ENCODE results near the gene HSPB9.

The HSPB9 gene, protein sequence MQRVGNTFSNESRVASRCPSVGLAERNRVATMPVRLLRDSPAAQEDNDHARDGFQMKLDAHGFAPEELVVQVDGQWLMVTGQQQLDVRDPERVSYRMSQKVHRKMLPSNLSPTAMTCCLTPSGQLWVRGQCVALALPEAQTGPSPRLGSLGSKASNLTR

DNA sequence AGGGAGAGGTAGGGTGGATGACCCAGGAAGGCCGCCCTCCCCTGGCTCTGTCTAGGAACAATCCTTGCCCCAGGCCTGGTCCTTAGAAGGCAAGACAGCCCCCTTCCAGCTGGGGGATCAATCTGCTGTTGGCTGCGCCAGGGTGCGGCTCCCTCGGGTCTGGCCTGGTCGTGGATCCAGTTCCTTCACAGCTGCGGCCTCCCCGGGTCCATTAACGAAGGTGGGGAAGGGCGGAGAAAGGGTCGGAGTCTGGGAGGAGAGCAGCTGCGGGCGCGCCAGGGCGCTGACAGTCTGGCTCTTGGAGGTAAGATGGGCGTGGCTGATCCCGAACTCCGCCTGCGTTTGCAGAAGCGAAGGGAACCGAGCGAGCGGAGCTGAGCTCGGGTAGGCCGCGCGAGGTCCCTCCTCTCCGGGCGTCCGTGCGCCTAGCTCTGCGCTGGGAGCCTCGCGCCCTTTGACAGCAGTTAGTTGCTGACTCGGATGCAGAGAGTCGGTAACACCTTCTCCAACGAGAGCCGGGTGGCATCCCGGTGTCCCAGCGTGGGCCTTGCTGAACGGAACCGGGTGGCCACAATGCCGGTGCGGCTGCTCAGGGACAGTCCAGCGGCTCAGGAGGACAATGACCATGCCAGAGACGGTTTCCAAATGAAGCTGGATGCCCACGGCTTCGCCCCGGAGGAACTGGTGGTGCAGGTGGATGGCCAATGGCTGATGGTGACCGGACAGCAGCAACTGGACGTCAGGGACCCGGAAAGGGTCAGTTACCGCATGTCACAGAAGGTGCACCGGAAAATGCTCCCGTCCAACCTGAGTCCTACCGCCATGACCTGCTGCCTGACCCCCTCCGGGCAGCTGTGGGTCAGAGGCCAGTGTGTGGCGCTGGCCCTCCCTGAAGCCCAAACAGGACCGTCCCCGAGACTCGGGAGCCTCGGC is at the start of gene HSPB9:
Gene HSPB9 (plus strand): TSS at position 434 of the 933 bp plus-strand sequence. CDS start 47 bp downstream, at position 481.
- ATAC-seq: no peak

DNA sequence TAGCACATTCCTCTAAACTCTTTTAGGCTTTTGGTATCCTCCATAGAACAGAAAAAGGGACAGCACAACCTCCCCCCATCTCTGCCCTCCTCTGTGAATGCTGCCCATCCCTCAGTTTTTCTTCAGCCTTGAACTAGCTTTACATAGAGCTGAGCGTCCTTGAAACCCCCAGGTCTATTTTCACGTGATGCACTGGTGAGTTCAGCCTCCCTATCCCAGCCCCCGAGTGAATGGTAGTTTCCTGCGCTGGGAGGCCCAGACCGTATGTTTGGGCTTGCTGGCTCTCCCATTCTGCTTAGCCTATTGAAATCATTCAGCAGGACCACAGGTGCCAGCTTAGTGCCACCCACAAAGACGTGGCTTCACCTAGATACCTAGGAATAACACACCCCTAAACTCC is 46.8 kb upstream of the HSPB9 start:
- ATAC-seq: no peak

DNA sequence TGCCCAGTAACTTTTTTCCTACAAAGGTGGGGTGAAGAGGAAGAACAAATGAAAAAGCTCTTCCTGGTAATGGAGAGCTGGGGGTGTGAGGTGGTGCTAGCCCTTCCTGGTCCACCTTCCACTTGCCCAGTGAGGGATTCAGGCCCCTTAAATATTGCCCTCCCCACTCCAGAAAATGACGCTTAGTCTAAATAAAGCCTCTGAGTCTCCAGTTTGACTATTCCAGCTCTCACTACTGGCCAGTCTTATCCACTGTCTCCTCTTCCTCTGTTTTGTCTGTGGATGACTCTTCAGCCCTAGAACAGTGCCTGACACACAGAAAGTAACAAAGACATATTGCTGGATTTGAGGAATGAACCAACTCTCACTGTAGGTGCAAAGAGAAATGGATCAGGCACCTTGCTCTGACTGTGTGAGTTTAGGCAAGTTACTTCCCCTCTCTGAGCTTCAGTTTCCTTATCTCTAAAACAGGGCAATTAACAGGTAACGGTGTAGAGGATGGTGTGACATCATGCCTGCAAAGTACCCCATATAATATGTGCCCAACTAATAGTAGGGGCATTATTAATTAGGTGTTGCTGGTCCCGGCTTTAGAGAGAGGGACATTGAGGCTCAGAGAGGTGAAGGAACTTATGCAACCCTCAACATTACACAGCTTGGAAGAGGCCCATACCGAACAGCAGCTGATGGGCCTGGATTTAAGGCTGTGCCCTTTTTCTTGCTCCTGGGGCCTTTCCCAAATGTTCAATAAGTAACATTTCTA is 45.6 kb upstream of the HSPB9 start:
- ATAC-seq: no peak

DNA sequence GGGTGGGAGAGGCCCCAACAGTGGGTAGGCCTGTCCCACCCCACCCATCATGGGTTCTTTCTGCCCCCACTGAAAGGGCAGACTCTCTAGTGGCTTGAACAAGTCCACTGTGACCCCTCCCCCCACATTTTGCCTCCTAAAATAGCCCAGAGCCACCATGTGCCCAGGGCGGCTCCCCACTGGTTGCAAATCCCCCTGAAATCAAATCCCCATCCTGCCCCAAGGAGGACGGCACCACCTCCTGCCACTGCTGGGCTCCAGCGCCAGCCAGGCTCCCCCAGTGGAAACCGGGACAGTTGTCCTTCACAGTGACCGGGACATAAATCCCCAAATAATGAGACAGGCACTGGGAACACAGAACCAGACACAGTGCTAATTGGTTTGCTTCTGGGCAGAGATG is 44.8 kb upstream of the HSPB9 start:
- no peak for ATAC-seq

DNA sequence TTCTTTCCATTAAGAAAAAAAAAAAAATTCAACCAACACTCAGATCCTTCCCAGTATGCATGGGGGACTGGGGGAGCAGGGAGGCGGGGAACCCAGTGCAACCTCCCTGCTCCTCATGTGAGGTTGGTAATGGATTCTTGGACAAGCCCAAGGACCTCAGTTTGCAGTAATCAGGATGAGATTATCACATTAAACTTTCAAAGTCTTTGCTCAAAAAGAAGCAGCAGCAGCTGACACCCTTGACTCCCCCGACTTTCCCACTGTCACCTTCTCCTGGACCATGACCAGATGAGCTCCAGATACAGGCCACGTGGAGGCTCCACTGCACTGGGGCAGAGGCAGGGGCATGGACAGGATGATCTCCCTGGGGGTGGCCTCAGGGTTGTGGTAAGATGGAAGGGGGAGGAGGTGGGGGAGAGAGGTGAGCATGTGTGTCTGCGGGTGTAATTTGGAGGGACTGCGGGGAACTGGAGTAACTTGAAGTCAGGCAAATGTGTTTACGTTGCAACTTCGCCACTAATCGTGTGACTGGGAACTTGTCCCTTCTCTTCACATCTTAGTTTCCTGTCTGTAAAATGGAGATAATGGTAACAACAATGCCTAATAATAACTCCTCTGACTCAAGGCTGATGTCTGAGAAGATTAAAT is 44.1 kb upstream of the HSPB9 start:
- no peak for ATAC-seq

DNA sequence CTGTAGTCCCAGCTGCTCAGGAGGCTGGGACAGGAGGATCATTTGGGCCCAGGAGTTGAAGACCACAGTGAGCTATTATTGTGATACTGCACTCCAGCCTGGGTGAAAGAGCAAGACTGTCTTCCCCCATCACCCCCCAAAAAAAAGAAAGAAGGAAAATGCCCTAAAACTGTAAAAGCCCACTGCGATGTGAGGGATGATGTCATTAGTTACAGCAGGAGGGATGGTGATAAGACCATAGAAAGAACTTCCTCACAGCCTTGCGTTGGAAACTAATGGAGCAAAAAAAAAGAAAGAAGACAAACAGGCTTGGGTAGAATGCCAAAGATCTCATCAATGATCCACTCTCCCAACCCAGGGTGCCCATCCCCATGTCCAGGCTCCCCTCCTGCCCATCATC is 43.1 kb upstream of the HSPB9 start:
- ATAC-seq: no peak

DNA sequence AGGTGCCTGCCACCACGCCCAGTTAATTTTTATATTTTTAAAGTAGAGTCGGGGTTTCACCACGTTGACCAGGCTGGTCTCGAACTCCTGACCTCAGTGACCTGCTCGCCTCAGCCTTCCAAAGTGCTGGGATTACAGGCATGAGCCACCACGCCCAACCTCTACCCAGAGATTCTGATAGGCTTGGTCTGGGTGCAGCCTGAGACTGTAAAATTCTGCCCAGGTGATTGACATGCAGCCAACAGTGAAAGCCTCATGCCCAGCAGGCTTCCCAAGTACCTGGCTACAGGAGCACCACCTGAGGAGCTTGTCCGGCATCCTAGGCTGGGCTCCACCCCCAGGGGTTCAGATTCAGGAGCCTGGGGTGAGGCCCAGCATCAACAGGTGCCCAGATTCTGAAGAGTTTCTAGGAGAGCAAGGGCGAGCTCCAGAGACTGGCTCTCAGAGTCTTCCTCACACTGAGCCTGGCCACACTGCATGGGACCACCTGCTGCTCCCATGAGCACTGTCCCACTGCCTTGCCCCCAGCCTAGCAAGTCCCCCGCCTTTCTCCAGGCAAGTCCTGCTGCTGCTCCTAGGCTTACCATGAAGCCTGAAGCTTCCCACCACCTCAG is 41.0 kb upstream of the HSPB9 start:
- ATAC-seq: no peak

DNA sequence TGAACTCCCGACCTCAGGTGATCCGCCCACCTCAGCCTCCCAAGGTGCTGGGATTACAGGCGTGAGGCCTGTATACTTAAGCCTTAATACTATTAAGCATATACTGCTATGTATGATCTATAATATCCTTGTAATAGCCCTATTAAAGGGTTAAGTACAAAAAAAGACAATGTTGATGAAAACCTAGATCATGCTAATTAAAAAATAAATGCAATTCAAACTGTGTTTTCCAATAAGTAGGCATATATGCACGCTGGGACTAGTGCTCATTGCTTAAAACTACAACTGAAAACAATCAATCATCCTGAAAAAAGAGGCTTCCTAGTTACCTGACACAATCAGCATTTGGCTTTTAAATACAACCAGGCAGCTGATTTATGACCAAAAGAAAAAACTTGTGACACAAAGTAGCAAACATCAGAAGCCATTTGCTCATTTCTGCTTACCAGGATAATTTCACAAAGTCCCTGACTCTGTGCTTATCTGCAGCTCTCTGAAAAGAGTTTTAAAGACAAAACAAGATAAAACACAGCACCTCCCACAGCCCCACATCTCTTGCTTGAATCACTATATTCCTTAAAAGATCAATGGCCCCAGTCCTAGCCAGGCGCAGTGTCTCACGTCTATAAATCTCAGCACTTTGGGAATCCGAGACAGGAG is 35.4 kb upstream of the HSPB9 start:
- ATAC-seq: no peak

DNA sequence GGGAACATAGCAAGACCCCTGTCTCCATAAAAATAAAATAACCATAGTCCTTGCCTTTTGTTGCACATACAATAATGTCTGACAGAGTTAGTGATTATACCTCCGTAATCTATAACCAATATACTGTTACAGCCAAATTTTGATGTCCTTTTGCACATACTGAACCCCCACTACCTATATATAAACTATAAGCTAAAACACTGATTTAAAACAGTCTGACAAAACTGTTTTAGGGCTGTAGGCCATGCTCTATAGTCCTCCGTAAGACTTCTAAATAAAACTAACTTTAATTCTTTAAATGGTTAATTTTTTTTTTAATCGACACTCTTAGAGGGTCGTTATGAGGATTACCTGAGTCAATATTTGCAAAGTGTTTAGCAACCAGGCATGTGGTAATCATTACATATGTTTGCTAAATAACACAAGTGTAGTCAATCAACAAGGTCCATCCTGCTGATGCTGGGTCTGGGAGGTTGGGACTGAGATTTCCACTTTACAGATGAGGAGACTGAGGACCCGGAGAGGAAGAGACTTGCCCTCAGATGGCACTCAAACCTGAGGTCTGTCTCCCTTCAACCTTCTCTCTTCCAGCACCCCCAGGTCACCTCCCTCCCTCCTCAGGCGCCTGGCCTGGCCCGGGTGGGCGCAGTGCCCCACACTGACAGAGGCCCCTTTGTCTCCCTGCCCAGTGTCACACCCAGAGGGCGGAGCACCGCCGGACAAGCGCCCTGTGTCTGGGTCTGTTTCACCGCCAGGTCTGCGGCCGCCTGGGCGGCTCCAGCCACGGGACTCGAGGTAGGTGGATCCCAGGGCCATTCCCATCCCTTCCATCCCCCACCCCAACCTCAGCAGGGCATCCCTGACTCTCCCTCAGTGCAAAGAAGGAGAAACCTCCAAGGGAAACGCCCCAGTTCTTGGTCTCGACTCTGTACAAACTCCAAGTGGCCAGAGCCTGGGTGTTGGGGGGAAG is 34.6 kb upstream of the HSPB9 start:
- no peak for ATAC-seq

DNA sequence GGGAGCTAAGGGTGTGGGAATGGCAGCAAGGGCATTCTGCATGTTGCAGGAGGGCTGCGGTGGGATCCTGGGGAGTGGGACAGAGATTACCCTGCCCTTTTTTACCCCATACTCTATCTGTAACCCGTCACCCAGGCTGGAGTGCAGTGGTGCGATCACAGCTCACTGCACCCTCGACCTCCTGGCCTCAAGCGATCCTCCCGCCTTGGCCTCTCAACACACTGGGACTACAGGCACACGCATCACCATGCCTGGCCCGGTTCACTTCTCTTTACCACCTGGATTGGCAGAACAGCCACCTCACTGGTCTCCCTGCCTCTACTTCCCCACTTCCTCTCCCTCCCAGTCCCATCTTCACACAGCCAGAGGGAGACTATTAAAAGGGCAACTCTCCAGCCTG is 33.9 kb upstream of the HSPB9 start:
- ATAC-seq: no peak

DNA sequence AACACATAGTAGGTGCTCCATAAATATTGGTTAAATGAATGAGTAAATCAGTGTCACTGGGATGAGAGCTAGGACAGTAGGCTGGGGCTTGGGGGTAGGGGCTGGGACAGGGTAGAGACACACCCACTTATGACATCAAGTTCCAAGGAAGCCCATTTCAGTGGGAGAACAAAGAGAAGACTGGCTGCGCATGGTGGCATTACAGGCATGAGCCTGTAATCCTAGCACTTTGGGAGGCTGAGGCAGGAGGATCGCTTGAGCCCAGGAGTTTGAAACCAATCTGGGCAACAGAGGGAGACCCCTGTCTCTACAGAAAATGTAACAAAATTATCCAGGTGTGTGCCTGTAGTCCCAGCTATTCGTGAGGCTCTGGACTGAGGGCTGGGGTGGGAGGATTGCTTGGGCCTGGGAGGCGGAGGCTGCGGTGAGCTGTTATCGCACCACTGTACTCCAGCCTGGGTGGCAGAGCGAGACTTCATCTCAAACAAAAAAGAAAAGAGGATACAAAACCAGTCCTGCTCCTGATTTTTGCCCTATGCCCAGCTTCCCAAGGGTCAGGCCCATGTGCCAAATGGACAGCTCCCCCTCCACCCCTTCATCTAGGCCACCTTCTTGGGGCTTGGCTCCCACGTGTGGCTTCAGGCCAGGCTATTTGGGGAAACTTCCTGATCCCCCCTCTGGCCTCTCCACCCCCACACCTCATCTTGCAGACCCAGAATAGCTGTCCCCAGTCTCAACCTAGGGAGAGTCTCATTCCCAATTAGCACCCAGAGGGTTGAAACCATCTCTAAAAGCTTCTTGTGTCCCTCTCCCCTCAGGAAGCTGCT is 31.4 kb upstream of the HSPB9 start:
- ATAC-seq: no peak

DNA sequence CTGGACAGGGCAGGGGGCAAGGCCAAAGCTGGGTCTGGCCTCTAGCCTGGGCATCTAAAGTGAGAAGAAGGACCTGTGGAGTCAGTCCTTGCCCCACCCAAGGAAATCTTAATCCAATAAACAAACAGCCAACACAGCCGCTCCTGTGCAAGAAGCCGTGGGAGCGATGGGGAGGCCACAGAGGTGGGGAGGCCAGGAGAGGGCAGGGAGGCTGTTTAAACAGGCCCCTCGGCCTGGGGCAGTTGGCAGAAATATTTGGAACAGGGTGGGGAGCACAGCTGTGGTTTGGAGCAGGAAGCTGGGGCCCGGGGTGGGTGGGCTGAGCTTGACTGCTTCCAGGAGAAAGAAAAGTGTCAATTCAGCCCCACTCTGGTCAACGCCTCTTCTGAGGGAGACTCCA is 29.7 kb upstream of the HSPB9 start:
- no peak for ATAC-seq

DNA sequence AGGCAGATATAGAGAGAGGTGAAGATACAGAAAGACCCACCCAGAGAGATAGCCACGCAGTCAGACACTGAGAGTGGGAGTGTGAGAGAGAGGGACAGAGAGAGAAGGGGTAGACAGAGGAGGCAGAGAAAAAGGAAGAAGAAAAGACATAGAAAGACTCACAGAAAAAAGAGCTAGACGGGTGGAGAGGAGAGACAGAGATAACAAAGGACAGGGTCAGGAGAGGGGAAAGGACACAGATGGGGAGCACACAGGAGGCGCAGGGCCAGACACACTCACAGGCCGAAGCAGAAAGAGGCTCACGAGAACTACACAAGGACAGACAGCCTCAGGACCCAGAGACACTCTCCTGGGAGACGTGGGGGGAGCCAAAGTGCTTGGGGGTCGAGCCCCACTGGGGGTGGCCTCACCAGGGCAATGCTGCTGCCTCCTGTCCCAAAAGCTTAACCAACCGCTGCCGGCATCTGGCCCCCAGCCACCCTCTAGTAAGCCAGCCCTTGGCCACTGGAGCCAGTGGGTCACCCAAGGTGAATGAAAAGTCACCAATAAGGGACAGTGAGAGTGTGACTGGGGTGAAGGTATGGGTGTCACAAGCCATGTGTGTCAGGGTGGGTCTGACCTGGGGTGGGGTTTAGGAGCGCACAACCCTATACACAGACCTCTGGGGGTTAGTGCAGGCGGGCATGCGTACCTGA is 28.1 kb upstream of the HSPB9 start:
- no peak for ATAC-seq

DNA sequence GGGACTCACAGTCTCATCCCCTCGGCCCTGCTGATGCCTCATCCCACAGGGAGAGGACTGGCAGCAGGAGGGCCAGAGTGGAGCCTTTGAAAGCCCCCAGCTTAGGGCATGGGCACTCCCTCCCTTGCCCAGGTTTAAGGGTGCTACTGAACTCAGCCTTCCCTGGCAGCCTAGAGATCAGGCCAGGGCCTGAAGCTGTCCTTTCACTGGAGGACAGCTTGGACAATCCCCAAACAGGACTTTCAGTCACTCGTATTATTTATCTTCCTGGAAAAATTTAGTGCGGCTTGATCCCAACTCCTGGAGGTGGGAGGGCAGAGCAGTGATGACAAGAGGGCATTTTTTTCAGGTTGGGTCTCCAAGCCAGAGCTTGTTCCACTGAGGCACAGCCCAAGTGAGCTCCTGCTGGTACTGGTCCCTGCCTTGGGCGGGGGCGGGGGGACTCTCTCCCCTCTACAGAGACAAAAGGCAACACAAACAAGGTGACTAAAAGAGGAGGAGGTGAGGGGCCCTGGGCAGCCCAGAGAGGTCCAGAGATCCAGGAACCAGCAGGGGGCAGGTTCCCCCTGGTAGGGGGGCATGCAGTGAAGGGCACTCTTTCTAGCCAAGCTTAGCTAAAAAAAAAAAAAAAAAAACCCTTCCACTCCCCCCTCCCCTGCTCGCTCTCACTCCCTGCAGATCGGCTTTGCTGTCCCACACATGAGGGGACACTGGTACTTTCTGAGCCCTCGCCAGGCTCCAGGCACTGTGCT is 26.1 kb upstream of the HSPB9 start:
- ATAC-seq: no peak

DNA sequence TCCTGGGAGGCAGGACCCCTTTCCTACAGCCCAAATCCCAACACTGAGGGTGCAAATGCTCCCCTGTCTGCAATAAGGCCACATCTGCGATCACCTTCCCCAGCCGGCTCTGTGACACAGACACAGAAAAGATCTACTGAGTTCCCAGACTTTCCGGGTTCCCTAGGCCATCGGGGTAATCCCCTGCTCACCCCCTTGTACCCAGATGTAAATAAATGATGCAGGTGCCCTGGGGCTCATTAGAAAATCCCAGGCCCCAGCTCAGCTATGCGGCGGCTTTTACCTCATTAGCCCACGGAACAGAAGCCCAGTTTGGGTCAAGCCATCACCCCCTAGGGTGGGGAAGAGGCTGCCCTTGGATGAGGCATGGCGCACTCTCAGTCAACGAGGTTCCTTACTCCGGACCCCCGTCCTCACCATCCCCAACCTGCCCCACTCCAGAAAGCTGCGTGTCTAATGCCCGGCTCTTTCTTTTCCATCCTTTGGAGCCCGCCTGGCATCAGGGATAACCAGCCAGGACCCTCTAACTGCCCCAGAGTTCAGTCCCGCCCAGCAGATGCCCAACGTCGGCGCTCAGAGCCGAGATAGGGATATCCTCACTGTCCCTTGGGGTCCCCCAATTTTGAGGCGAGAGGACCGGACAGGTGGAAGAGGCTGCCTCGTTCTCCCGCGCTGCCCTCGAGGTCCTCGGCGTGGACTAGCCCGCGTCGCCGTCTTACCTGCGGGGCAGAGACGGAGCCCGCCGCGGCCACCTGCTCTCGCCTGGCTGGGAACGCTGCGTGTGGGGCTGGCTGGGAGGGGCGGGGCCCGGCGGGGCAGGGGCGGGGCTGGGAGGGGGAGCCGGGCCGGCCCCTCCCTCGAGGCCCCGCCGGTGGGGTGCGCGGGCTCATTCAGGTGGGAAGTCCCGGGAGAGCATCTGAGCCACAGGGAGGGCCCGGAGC is 24.6 kb upstream of the HSPB9 start, which contains the start of gene ZNF385C:
Gene ZNF385C (minus strand): TSS at position 783 of the 941 bp plus-strand sequence. CDS start 35,417 bp downstream, outside the sequence.
- ATAC-seq: peak; percentile 59 to 60

DNA sequence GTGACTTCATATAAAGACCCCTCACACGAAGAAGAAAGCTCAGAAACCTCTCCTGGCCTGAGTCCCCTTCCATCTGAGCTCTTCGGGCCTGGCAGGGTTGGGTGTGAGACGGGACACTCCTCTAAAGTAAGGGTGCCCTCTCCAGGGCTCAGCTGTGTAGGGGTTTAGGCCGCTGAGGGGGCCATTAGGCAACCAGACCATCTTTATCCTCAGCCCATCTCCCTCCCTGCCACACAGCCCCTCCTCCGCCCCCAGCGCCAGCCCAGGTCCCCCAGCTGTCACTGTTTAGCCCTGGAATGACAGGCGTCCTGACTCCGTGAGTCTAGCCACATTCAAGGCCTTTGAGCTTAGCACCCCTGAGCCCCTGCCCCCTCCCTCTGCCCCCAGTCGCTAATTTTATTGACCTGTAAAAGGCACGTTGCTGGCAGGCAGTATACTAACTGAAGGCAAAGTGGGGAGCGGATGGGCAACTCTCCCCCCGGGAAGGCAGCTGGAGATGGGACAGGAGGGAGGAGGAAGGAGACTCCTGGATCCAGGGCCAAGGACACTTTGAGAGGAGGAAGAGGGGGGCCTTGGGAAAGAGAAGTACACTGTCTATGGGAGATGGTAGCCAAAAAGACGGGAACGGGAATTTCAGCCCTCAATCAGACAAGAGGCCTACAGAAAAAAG is 23.7 kb upstream of the HSPB9 start:
- ATAC-seq: no peak
